Peyer's patch (tissue), 4 donors: Measurements from ENCODE around the gene FMO4.

ENCODE experiments used
- POLR2A ChIP-seq, 2 donors: fragments of 450-650 bp; IDR thresholded peaks; one replicate each; pipeline ENCODE4 v1.5.1; 2017; ENCODE audit warnings: antibody characterized with exemption in 2 of 2, mild to moderate bottlenecking in 2 of 2, moderate library complexity in 2 of 2
- TF ChIP-seq, protein P1 (sequence below), 6 experiments: fragments of 450-650 bp in 4 of 6; fragments of 200-600 bp in 2 of 6; sonication (generic) in 1 of 6; IDR thresholded peaks; one replicate each; pipeline ENCODE4 v1.5.1; 2017 to 2019; ENCODE audit warnings: antibody characterized with exemption in 6 of 6, mild to moderate bottlenecking in 3 of 6, moderate library complexity in 1 of 6

GRCh38 chr1:171334024-171334640 lies 20.1 kb downstream of the FMO4 start:
- TF ChIP-seq, protein P1, sequence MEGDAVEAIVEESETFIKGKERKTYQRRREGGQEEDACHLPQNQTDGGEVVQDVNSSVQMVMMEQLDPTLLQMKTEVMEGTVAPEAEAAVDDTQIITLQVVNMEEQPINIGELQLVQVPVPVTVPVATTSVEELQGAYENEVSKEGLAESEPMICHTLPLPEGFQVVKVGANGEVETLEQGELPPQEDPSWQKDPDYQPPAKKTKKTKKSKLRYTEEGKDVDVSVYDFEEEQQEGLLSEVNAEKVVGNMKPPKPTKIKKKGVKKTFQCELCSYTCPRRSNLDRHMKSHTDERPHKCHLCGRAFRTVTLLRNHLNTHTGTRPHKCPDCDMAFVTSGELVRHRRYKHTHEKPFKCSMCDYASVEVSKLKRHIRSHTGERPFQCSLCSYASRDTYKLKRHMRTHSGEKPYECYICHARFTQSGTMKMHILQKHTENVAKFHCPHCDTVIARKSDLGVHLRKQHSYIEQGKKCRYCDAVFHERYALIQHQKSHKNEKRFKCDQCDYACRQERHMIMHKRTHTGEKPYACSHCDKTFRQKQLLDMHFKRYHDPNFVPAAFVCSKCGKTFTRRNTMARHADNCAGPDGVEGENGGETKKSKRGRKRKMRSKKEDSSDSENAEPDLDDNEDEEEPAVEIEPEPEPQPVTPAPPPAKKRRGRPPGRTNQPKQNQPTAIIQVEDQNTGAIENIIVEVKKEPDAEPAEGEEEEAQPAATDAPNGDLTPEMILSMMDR (IDR thresholded peaks at IDR 0.05) = no peak
- TF ChIP-seq POLR2A (IDR thresholded peaks at IDR 0.05) = no peak
